NCI-H2196 treated with DMSO at 0.1 percent for 48 hours (cell line): ENCODE results near the gene QRICH2.
"Not testable (repeated sequence)": the region's sequence is repeated elsewhere in the genome, so short reads cannot be mapped to it uniquely, and the experiment has no call there.

Experiments used
- DNase-seq: peaks from one replicate; lab custom pipeline; 2025; ENCODE audit not compliant: unreplicated experiment; lab: John Stamatoyannopoulos, UW

The QRICH2 gene

DNA sequence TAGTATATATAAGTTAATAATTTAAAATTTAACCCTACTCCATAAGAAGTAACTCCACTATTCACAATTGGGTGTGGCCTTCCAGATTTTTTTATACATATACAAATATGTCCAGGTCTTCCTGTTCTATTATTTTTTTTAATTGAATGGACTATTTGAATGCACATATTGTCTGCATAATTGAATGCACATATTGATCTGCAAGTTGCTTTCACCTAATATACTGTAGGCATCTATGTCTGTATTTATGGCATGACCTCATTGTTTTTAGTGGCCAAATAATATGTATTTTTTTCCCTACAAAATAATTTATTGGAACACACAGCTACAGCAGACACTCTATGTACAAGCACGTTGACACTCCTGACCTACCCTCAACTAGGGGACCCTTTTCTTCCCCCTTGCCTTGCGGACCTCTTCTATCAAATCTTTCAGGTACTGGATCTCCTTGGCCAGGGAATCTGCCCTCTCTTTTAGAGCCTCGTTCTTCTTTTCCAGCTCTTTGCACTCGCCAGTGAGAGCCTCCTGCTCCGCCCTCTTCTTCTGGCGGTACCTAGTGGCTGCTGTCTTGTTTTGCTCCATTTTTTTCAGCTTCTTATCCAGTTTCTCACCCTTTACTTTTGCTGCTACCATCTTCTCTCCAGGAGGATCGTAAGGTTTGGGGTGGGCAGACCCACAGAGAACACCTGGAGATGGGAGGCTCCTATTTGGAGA lies 82.5 kb downstream of the QRICH2 start:
- DNase-seq: not testable (repeated sequence)
